OCI-LY3 (cell line): ENCODE data around the gene SBK1.

Experiments used
- EZH2phosphoT487 ChIP-seq: fragments of 200-600 bp; shearing (Covaris generic); IDR thresholded peaks from 2 replicates; pipeline ENCODE4 v1.6.1; 2018; ENCODE audit warnings: antibody characterized with exemption, mixed run types, low read depth
- TF ChIP-seq, protein P1 (sequence below): fragments of 200-600, 300-600 bp; sonication (generic); IDR thresholded peaks from 2 replicates; pipeline ENCODE4 v1.5.1; 2014; ENCODE audit warnings: antibody characterized with exemption, low read length, low read depth

DNA sequence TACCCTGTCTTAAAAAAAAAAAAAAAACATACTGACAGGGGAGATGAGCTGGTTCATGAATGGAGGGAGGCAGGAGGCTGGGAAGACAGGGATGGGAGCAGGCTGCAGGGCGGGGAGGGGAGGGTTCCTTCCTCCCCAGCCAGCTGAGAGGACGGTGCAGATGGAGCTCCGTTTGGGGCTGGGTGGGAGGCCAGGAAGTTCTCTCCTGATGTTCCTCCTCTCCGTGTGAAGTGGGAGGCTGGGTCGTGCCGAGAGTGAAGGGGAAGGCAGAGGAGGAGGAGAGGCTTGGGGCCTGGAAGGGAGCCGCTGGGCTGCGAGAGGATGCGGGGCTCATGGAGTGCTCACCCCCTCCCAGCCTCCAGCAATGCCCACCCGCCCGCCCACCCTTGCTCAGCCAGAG lies 21.3 kb downstream of the SBK1 start:
- TF ChIP-seq, protein P1, sequence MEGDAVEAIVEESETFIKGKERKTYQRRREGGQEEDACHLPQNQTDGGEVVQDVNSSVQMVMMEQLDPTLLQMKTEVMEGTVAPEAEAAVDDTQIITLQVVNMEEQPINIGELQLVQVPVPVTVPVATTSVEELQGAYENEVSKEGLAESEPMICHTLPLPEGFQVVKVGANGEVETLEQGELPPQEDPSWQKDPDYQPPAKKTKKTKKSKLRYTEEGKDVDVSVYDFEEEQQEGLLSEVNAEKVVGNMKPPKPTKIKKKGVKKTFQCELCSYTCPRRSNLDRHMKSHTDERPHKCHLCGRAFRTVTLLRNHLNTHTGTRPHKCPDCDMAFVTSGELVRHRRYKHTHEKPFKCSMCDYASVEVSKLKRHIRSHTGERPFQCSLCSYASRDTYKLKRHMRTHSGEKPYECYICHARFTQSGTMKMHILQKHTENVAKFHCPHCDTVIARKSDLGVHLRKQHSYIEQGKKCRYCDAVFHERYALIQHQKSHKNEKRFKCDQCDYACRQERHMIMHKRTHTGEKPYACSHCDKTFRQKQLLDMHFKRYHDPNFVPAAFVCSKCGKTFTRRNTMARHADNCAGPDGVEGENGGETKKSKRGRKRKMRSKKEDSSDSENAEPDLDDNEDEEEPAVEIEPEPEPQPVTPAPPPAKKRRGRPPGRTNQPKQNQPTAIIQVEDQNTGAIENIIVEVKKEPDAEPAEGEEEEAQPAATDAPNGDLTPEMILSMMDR: no peak
- no peak for TF ChIP-seq EZH2phosphoT487
